ENCODE measurements around the gene TMEM132D.

TMEM132D gene

DNA sequence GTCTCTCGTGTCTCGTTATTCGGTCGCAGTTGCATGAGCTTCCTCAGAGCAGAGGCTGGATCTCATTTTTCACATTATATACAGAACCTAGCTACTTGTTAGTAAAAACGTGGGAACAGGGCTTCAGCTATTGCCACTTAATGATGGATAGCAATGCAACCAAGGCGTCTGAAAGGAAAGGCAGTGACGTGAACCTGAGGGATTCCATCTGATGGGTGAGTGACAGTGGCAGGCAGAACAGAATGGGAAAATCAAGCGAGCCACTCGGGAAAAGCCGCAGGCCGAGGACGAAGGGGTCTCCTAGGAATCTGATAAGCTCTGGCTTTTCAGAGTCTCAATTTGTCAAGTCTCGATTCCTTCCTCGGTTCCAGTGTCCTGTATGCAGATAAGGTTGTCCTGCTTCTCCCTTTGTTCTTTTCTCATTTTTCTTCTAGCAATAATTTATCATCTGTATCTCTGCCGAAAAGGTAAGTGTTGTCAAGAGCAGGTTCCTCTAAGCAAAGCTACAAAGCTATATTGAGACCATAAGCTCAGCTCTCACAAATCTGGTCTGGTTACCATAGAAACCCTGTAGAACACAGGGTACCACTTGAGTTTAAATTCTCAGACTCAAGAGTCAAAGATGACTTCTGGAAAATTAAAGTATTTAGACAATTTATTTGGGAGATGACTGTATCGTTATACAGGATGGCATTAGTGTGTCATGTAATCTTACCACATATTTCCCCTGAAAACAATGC is 633.9 kb downstream of the TMEM132D start:
- no peak for DNase-seq
- Histone ChIP-seq H3K4me1 (ENCODE audit: control insufficient read depth, insufficient read depth, low read depth, low read length) (no peaks in the 10 kb centered on the region), H3K9me3 (ENCODE audit: control insufficient read depth, low read length) (peaks cover 19% of the 10 kb centered on the region), H2BK15ac (ENCODE audit: low read depth, poor library complexity, severe bottlenecking) (no peak overlapping the region), H3K9ac (ENCODE audit: low read length) (no peak overlapping the region), H2AFZ (ENCODE audit: low read depth, low read length) (no peak overlapping the region), H3K4me3 (ENCODE audit: insufficient read depth in 1 of 2, low read depth in 1 of 2, low read length in 2 of 2) (no peak overlapping the region), H3K23ac (ENCODE audit: low read length in 2 of 2) (no peak overlapping the region), H3K18ac (ENCODE audit: low read depth in 1 of 2, low read length in 2 of 2) (no peak overlapping the region), H3K14ac (ENCODE audit: low read length in 2 of 2) (no peak overlapping the region), H2BK120ac (ENCODE audit: low read depth, low read length) (no peak overlapping the region), H3K36me3 (ENCODE audit: control insufficient read depth in 1 of 2, insufficient read depth in 2 of 2, low read depth in 1 of 2, low read length in 2 of 2) (no peaks in the 10 kb centered on the region), H2BK5ac (ENCODE audit: low read depth, low read length, poor library complexity, severe bottlenecking) (no peak overlapping the region), H3K27ac (ENCODE audit: low read length, poor library complexity, severe bottlenecking) (no peak overlapping the region), H2BK12ac (ENCODE audit: low read length in 2 of 2) (no peak overlapping the region), H4K91ac (ENCODE audit: low read length) (no peak overlapping the region), H3K4me2 (ENCODE audit: low read length, poor library complexity, severe bottlenecking) (no peak overlapping the region), H3K27me3 (ENCODE audit: control insufficient read depth in 1 of 2, insufficient read depth in 1 of 2, low read length in 2 of 2) (no peaks in the 10 kb centered on the region), H4K8ac (ENCODE audit: low read length) (no peak overlapping the region), H2AK5ac (ENCODE audit: low read length, severe bottlenecking) (no peak overlapping the region), H3K79me1 (replicated peaks; ENCODE audit: low read length, poor library complexity, severe bottlenecking) (no peaks in the 10 kb centered on the region), H3K4ac (ENCODE audit: low read depth in 1 of 2, low read length in 2 of 2) (no peak overlapping the region)
- 86% methylated on average over 16 of the region's 16 CpGs for WGBS

DNA sequence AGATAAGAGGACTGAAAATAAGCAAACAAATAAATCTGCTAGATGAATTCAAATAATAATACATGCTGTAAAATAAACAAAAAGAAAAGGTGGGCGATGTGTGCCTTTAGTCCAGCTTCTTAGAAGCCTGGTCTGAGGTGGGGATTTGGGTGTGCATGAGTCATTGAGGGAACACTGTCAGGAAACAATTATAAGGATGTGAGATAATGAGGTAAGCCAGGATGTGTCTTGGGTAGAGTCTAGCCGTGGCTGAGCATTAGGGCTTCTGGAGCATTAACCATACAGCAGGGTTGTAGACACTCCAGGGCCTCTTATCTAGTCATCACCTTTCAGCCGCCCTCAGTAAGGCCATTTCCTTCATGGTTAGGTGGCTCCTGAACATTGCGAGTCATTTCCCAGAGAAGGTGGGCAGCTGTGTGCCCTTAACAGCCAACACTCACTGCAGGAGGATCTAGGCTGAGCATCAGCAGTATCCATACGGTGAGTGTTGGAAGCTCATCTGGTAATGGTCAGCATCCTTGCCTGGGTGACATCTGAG is 645.0 kb downstream of the TMEM132D start:
- Histone ChIP-seq H3K9ac (ENCODE audit: low read length) (no peak overlapping the region), H3K27ac (ENCODE audit: low read length, poor library complexity, severe bottlenecking) (no peak overlapping the region), H4K91ac (ENCODE audit: low read length) (no peak overlapping the region), H3K4ac (ENCODE audit: low read depth in 1 of 2, low read length in 2 of 2) (no peak overlapping the region), H3K4me1 (ENCODE audit: control insufficient read depth, insufficient read depth, low read depth, low read length) (no peaks in the 10 kb centered on the region), H2AK5ac (ENCODE audit: low read length, severe bottlenecking) (no peak overlapping the region), H2BK5ac (ENCODE audit: low read depth, low read length, poor library complexity, severe bottlenecking) (no peak overlapping the region), H2BK120ac (ENCODE audit: low read depth, low read length) (no peak overlapping the region), H4K8ac (ENCODE audit: low read length) (no peak overlapping the region), H2AFZ (ENCODE audit: low read depth, low read length) (no peak overlapping the region), H3K9me3 (ENCODE audit: control insufficient read depth, low read length) (peaks cover 28% of the 10 kb centered on the region), H3K4me2 (ENCODE audit: low read length, poor library complexity, severe bottlenecking) (no peak overlapping the region), H2BK12ac (ENCODE audit: low read length in 2 of 2) (no peak overlapping the region), H3K79me1 (replicated peaks; ENCODE audit: low read length, poor library complexity, severe bottlenecking) (no peaks in the 10 kb centered on the region), H2BK15ac (ENCODE audit: low read depth, poor library complexity, severe bottlenecking) (no peak overlapping the region), H3K4me3 (ENCODE audit: insufficient read depth in 1 of 2, low read depth in 1 of 2, low read length in 2 of 2) (no peak overlapping the region), H3K18ac (ENCODE audit: low read depth in 1 of 2, low read length in 2 of 2) (no peak overlapping the region), H3K23ac (ENCODE audit: low read length in 2 of 2) (no peak overlapping the region), H3K27me3 (ENCODE audit: control insufficient read depth in 1 of 2, insufficient read depth in 1 of 2, low read length in 2 of 2) (no peaks in the 10 kb centered on the region), H3K36me3 (ENCODE audit: control insufficient read depth in 1 of 2, insufficient read depth in 2 of 2, low read depth in 1 of 2, low read length in 2 of 2) (no peaks in the 10 kb centered on the region), H3K14ac (ENCODE audit: low read length in 2 of 2) (no peak overlapping the region)
- DNase-seq = no peak
- 64% methylated on average over 5 of the region's 5 CpGs for WGBS

DNA sequence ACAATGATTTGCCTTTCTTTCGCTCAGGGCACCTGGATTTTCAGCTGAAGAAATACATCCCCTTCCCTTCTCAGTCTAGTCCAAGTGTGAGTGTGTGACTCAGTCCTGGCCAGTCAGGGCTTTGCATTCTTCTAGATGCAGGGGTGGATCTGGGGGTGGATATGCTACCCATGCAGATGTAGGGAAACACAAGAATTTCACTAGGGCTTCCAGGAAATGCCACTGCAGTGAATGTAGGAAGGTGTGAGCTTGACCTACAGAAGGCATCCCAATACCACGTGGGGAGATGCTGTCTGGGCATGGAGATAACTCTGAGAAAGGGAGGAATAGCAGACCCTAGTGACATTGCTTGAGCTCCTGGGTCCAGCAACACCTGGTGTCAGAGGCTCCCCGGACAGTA is 646.3 kb downstream of the TMEM132D start:
- Histone ChIP-seq H3K79me1 (replicated peaks; ENCODE audit: low read length, poor library complexity, severe bottlenecking) (no peaks in the 10 kb centered on the region), H2AFZ (ENCODE audit: low read depth, low read length) (no peak overlapping the region), H3K27me3 (ENCODE audit: control insufficient read depth in 1 of 2, insufficient read depth in 1 of 2, low read length in 2 of 2) (no peaks in the 10 kb centered on the region), H3K9ac (ENCODE audit: low read length) (no peak overlapping the region), H2BK15ac (ENCODE audit: low read depth, poor library complexity, severe bottlenecking) (no peak overlapping the region), H3K18ac (ENCODE audit: low read depth in 1 of 2, low read length in 2 of 2) (no peak overlapping the region), H2BK120ac (ENCODE audit: low read depth, low read length) (no peak overlapping the region), H2AK5ac (ENCODE audit: low read length, severe bottlenecking) (no peak overlapping the region), H3K23ac (ENCODE audit: low read length in 2 of 2) (no peak overlapping the region), H4K91ac (ENCODE audit: low read length) (no peak overlapping the region), H2BK12ac (ENCODE audit: low read length in 2 of 2) (no peak overlapping the region), H3K4ac (ENCODE audit: low read depth in 1 of 2, low read length in 2 of 2) (no peak overlapping the region), H3K27ac (ENCODE audit: low read length, poor library complexity, severe bottlenecking) (no peak overlapping the region), H3K9me3 (ENCODE audit: control insufficient read depth, low read length) (peaks cover 21% of the 10 kb centered on the region), H3K4me2 (ENCODE audit: low read length, poor library complexity, severe bottlenecking) (no peak overlapping the region), H2BK5ac (ENCODE audit: low read depth, low read length, poor library complexity, severe bottlenecking) (no peak overlapping the region), H4K8ac (ENCODE audit: low read length) (no peak overlapping the region), H3K36me3 (ENCODE audit: control insufficient read depth in 1 of 2, insufficient read depth in 2 of 2, low read depth in 1 of 2, low read length in 2 of 2) (no peaks in the 10 kb centered on the region), H3K4me3 (ENCODE audit: insufficient read depth in 1 of 2, low read depth in 1 of 2, low read length in 2 of 2) (no peak overlapping the region), H3K4me1 (ENCODE audit: control insufficient read depth, insufficient read depth, low read depth, low read length) (no peaks in the 10 kb centered on the region), H3K14ac (ENCODE audit: low read length in 2 of 2) (no peak overlapping the region)
- WGBS = 42% methylated on average over 2 of the region's 3 CpGs
- no peak for DNase-seq

DNA sequence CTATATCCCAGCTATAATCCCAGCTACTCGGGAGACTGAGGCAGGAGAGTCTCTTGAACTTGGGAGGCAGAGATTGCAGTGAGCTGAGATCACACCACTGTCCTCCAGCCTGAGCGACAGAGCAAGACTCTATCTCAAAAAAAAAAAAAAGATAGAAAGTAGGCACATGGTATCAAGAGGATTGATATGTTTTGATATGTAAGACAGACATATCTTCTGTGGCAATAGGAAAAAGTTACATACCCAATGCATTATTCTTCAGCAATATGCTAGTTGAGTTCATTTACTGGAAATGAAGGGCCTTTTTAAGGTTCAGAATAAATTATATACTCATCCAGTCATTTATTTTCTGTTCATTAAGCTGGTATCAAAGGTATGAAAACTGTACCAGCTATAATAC is 657.2 kb downstream of the TMEM132D start:
- Histone ChIP-seq H3K36me3 (ENCODE audit: control insufficient read depth in 1 of 2, insufficient read depth in 2 of 2, low read depth in 1 of 2, low read length in 2 of 2) (no peaks in the 10 kb centered on the region), H4K91ac (ENCODE audit: low read length) (no peak overlapping the region), H2BK12ac (ENCODE audit: low read length in 2 of 2) (no peak overlapping the region), H3K9ac (ENCODE audit: low read length) (no peak overlapping the region), H3K18ac (ENCODE audit: low read depth in 1 of 2, low read length in 2 of 2) (no peak overlapping the region), H4K8ac (ENCODE audit: low read length) (no peak overlapping the region), H2BK120ac (ENCODE audit: low read depth, low read length) (no peak overlapping the region), H3K4me2 (ENCODE audit: low read length, poor library complexity, severe bottlenecking) (no peak overlapping the region), H2AFZ (ENCODE audit: low read depth, low read length) (no peak overlapping the region), H3K4me1 (ENCODE audit: control insufficient read depth, insufficient read depth, low read depth, low read length) (no peaks in the 10 kb centered on the region), H3K23ac (ENCODE audit: low read length in 2 of 2) (no peak overlapping the region), H2AK5ac (ENCODE audit: low read length, severe bottlenecking) (no peak overlapping the region), H3K27me3 (ENCODE audit: control insufficient read depth in 1 of 2, insufficient read depth in 1 of 2, low read length in 2 of 2) (no peaks in the 10 kb centered on the region), H3K4me3 (ENCODE audit: insufficient read depth in 1 of 2, low read depth in 1 of 2, low read length in 2 of 2) (no peak overlapping the region), H3K27ac (ENCODE audit: low read length, poor library complexity, severe bottlenecking) (no peak overlapping the region), H3K79me1 (replicated peaks; ENCODE audit: low read length, poor library complexity, severe bottlenecking) (no peaks in the 10 kb centered on the region), H3K9me3 (ENCODE audit: control insufficient read depth, low read length) (peaks cover 27% of the 10 kb centered on the region), H2BK15ac (ENCODE audit: low read depth, poor library complexity, severe bottlenecking) (no peak overlapping the region), H3K4ac (ENCODE audit: low read depth in 1 of 2, low read length in 2 of 2) (no peak overlapping the region), H3K14ac (ENCODE audit: low read length in 2 of 2) (no peak overlapping the region), H2BK5ac (ENCODE audit: low read depth, low read length, poor library complexity, severe bottlenecking) (no peak overlapping the region)
- WGBS = 36% methylated on average over 1 of the region's 2 CpGs
- no peak for DNase-seq

Measured in mesenchymal stem cell (in vitro differentiated cells and primary cell).